ENCODE results near the gene IRF2.

DNA sequence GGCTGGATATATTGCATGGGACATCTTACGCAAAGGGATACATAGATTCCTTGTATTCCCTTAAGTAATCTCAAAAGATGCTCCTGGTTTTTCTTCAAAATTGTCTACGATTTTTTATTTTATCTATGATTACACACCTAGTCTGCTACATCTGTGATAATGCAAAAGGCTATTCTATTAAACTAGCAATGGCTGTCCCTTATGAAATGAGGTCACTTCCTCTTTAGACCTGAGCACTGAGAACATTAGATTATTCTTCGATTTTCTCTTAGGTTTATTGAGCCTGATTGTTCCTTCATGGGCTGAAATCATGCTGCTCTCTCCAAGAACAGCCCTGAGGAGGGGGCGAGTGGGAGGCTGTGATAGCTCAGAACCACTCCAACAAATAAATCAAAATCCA lies 129.9 kb downstream of the IRF2 start:
- TF ChIP-seq POLR2AphosphoS5 (IDR thresholded peaks at IDR 0.05; ENCODE audit: borderline replicate concordance, low read depth, low read length) (no peak), EZH2 (IDR thresholded peaks at IDR 0.05) (no peak), FOXP2 (optimal IDR thresholded peaks at IDR 0.05; ENCODE audit: control extremely low read depth, extremely low read length, insufficient read depth) (no peak)

Data from SK-N-MC (cell line).